GM12878 (cell line): ENCODE data around the gene ERVH48-1. TPM values are rescaled to one million over a fixed set of nuclear protein-coding genes. Genes with fewer than 3 reads are reported as not detected.

Source experiments
- ATF2 ChIP-seq: IDR thresholded peaks from 2 replicates; pipeline ENCODE4 v1.6.1; 2012; ENCODE audit warnings: low read length, inconsistent platforms
- BHLHE40 ChIP-seq, 2 experiments: fragments of 450-650 bp in 1 of 2; IDR thresholded peaks; 2 replicates each; pipeline ENCODE4 v1.6.1; 2011 to 2017; ENCODE audit warnings: low read depth in 2 of 2, borderline replicate concordance in 1 of 2, improper control_type of control experiment in 1 of 2, low read length in 1 of 2, mild to moderate bottlenecking in 1 of 2
- EED ChIP-seq: sonication (generic); IDR thresholded peaks from 2 replicates; pipeline ENCODE4 v1.6.1; 2016; ENCODE audit warnings: antibody characterized with exemption, low read depth
- FOXM1 ChIP-seq: IDR thresholded peaks from 2 replicates; pipeline ENCODE4 v1.6.1; 2012; ENCODE audit warnings: low read depth, mild to moderate bottlenecking, inconsistent platforms, low read length, moderate library complexity
- HDAC6 ChIP-seq: fragments of 200-600 bp; sonication (generic); IDR thresholded peaks from one replicate; pipeline ENCODE4 v1.8.0; 2017; ENCODE audit warnings: antibody characterized with exemption; ENCODE audit not compliant: unreplicated experiment
- IKZF1 ChIP-seq: fragments of 450-650 bp; conservative IDR thresholded peaks from 2 replicates; pipeline ENCODE4 v1.6.1; 2017; ENCODE audit warnings: antibody characterized with exemption, mild to moderate bottlenecking
- IRF3 ChIP-seq: fragments of 450-650 bp; IDR thresholded peaks from 2 replicates; pipeline ENCODE4 v1.6.1; 2014; ENCODE audit warnings: mild to moderate bottlenecking
- MEF2A ChIP-seq: IDR thresholded peaks from 2 replicates; pipeline ENCODE4 v1.6.1; 2011; ENCODE audit warnings: low read depth, mild to moderate bottlenecking, low read length, moderate library complexity; ENCODE audit not compliant: insufficient read depth
- MLLT1 ChIP-seq: fragments of 450-650 bp; IDR thresholded peaks from 2 replicates; pipeline ENCODE4 v1.6.1; 2016; ENCODE audit warnings: mild to moderate bottlenecking
- MXI1 ChIP-seq: fragments of 150-350 bp; IDR thresholded peaks from 2 replicates; pipeline ENCODE4 v1.6.1; 2011; ENCODE audit warnings: low read depth, mild to moderate bottlenecking, inconsistent platforms, low read length, improper control_type of control experiment
- NRF1 ChIP-seq: conservative IDR thresholded peaks from 2 replicates; pipeline ENCODE4 v1.6.1; 2011; ENCODE audit warnings: mild to moderate bottlenecking, low read depth, low read length, improper control_type of control experiment
- RFX5 ChIP-seq: IDR thresholded peaks from 2 replicates; pipeline ENCODE4 v1.6.1; 2011; ENCODE audit warnings: low read depth, low read length, improper control_type of control experiment
- SPI1 ChIP-seq: IDR thresholded peaks from 2 replicates; pipeline ENCODE4 v1.6.1; 2011; ENCODE audit warnings: low read depth, mild to moderate bottlenecking, low read length, moderate library complexity, borderline replicate concordance; ENCODE audit not compliant: insufficient read depth
- STAT3 ChIP-seq: IDR thresholded peaks from 2 replicates; pipeline ENCODE4 v1.6.1; 2011; ENCODE audit warnings: low read depth, low read length, improper control_type of control experiment
- WRNIP1 ChIP-seq: IDR thresholded peaks from 2 replicates; pipeline ENCODE4 v1.6.1; 2011; ENCODE audit warnings: low read depth, low read length, improper control_type of control experiment, borderline replicate concordance
- ZNF207 ChIP-seq: fragments of 450-650 bp; IDR thresholded peaks from 2 replicates; pipeline ENCODE4 v1.6.1; 2014; ENCODE audit warnings: antibody characterized with exemption, mild to moderate bottlenecking, borderline replicate concordance
- polyA plus RNA-seq, 11 experiments: library from polyadenylated mRNA; depleted of rRNA in 4 of 11; unstranded in 6 of 11; stranded (reverse) in 5 of 11; fragments of >200 nt; fragmentation: Nextera tagmentation in 4 of 11; fragmentation: Illumina TruSeq in 1 of 11; extraction: Ambion mirVana in 4 of 11; extraction: Trizol in 1 of 11; gene quantifications; 1 replicate in 1 of 11; 2 replicates in 10 of 11; pipeline versions ENCODE4 v1.2.1 to v1.2.3, GENCODE V29; 2011 to 2016; ENCODE audit warnings: inconsistent platforms in 2 of 11, missing spikeins in 2 of 11, low read depth in 1 of 11
- total RNA-seq, 4 experiments: library from RNA; depleted of rRNA in 3 of 4; stranded (reverse); fragments of >200 nt in 3 of 4; fragmentation: Illumina TruSeq in 1 of 4; extraction: Trizol in 1 of 4; gene quantifications; 2 replicates each; pipeline versions ENCODE4 v1.2.1 to v1.2.3, GENCODE V29; 2013 to 2021
- TF ChIP-seq, protein P1 (sequence below): fragments of 450-650 bp; IDR thresholded peaks from 2 replicates; pipeline ENCODE4 v1.6.1; 2016; ENCODE audit warnings: mild to moderate bottlenecking, moderate library complexity, borderline replicate concordance
- TF ChIP-seq, protein P2 (sequence below): fragments of 450-650 bp; conservative IDR thresholded peaks from 2 replicates; pipeline ENCODE4 v1.6.1; 2017; ENCODE audit warnings: mild to moderate bottlenecking, moderate library complexity

The ERVH48-1 gene
- total and polyA plus RNA-seq, 10 of the 15 experiments (the other 5 are each of a cell fraction or from before 2014, with no cell fraction given) = 0.03 to 0.30 (median 0.13) TPM; not detected in 7

GRCh38 chr21:42973991-42974831 lies 48.8 kb upstream of the ERVH48-1 start, which contains the start of gene PKNOX1 (continued):
- TF ChIP-seq, protein P1, sequence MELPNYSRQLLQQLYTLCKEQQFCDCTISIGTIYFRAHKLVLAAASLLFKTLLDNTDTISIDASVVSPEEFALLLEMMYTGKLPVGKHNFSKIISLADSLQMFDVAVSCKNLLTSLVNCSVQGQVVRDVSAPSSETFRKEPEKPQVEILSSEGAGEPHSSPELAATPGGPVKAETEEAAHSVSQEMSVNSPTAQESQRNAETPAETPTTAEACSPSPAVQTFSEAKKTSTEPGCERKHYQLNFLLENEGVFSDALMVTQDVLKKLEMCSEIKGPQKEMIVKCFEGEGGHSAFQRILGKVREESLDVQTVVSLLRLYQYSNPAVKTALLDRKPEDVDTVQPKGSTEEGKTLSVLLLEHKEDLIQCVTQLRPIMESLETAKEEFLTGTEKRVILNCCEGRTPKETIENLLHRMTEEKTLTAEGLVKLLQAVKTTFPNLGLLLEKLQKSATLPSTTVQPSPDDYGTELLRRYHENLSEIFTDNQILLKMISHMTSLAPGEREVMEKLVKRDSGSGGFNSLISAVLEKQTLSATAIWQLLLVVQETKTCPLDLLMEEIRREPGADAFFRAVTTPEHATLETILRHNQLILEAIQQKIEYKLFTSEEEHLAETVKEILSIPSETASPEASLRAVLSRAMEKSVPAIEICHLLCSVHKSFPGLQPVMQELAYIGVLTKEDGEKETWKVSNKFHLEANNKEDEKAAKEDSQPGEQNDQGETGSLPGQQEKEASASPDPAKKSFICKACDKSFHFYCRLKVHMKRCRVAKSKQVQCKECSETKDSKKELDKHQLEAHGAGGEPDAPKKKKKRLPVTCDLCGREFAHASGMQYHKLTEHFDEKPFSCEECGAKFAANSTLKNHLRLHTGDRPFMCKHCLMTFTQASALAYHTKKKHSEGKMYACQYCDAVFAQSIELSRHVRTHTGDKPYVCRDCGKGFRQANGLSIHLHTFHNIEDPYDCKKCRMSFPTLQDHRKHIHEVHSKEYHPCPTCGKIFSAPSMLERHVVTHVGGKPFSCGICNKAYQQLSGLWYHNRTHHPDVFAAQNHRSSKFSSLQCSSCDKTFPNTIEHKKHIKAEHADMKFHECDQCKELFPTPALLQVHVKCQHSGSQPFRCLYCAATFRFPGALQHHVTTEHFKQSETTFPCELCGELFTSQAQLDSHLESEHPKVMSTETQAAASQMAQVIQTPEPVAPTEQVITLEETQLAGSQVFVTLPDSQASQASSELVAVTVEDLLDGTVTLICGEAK = no peak
- TF ChIP-seq SPI1 (no peak), MEF2A (no peak), BHLHE40 (IDR thresholded peaks at IDR 0.05; ENCODE audit: borderline replicate concordance in 1 of 2, low read depth in 2 of 2, low read length in 1 of 2) (peak; percentile 99 to 100), NRF1 (no peak), FOXM1 (no peak), RFX5 (peak; percentile 54; the same call in 1 of the 2 replicates), MXI1 (no peak; the same call in 1 of the 2 replicates), ATF2 (no peak), MLLT1 (0 out of 2 replicates have a peak, but pooled peaks have one; percentile 54), IKZF1 (peak; percentile 38; the same call in 1 of the 2 replicates), STAT3 (no peak), ZNF207 (peak; percentile 90; the same call in 1 of the 2 replicates), WRNIP1 (no peak), HDAC6 (peak; percentile 38), IRF3 (peak; percentile 87), EED (no peak)
- TF ChIP-seq, protein P2, sequence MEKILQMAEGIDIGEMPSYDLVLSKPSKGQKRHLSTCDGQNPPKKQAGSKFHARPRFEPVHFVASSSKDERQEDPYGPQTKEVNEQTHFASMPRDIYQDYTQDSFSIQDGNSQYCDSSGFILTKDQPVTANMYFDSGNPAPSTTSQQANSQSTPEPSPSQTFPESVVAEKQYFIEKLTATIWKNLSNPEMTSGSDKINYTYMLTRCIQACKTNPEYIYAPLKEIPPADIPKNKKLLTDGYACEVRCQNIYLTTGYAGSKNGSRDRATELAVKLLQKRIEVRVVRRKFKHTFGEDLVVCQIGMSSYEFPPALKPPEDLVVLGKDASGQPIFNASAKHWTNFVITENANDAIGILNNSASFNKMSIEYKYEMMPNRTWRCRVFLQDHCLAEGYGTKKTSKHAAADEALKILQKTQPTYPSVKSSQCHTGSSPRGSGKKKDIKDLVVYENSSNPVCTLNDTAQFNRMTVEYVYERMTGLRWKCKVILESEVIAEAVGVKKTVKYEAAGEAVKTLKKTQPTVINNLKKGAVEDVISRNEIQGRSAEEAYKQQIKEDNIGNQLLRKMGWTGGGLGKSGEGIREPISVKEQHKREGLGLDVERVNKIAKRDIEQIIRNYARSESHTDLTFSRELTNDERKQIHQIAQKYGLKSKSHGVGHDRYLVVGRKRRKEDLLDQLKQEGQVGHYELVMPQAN = no peak
